GM19395 (cell line): ENCODE results near the gene AHDC1.
A peak's percentile ranks its signal among the peaks of the same experiment; 100 is the strongest.
"Not testable (repeated sequence)": the region's sequence is repeated elsewhere in the genome, so short reads cannot be mapped to it uniquely, and the experiment has no call there.

Source experiments
- ATAC-seq: cut with Tn5 transposase; IDR thresholded peaks from one replicate; pipeline ENCODE4 v1.9.1; 2021; ENCODE audit warnings: mild to moderate bottlenecking, moderate library complexity; ENCODE audit not compliant: unreplicated experiment

AHDC1 gene

GRCh38 chr1:27633640-27634176, 29.8 kb upstream of the AHDC1 start:
- no peak for ATAC-seq

GRCh38 chr1:27633298-27633610, 29.3 kb upstream of the AHDC1 start:
- ATAC-seq = no peak

GRCh38 chr1:27632387-27633297, 28.7 kb upstream of the AHDC1 start:
- peak; percentile 46 for ATAC-seq

- ATAC-seq = no peak
Measured at GRCh38 chr1:27630859-27631491, 27.0 kb upstream of the AHDC1 start.

- ATAC-seq = no peak
Measured at GRCh38 chr1:27628712-27629111, 24.8 kb upstream of the AHDC1 start.

- not testable (repeated sequence) for ATAC-seq
Measured at GRCh38 chr1:27627733-27628132, 23.8 kb upstream of the AHDC1 start.

- ATAC-seq = no peak
Measured at GRCh38 chr1:27627061-27627460, 23.1 kb upstream of the AHDC1 start.

GRCh38 chr1:27626031-27626935, 22.3 kb upstream of the AHDC1 start:
- ATAC-seq = no peak

GRCh38 chr1:27624467-27625178, 20.7 kb upstream of the AHDC1 start:
- peak; percentile 45 for ATAC-seq

- no peak for ATAC-seq
Measured at GRCh38 chr1:27623327-27624212, 19.6 kb upstream of the AHDC1 start.

- no peak for ATAC-seq
Measured at GRCh38 chr1:27622828-27623227, 18.9 kb upstream of the AHDC1 start.

- no peak for ATAC-seq
Measured at GRCh38 chr1:27621051-27621920, 17.3 kb upstream of the AHDC1 start.

- not testable (repeated sequence) for ATAC-seq
Measured at GRCh38 chr1:27619782-27620438, 16.0 kb upstream of the AHDC1 start.

- no peak for ATAC-seq
Measured at GRCh38 chr1:27618341-27619082, 14.6 kb upstream of the AHDC1 start.

- ATAC-seq = no peak
Measured at GRCh38 chr1:27617420-27617819, 13.5 kb upstream of the AHDC1 start.

GRCh38 chr1:27616441-27616840, 12.5 kb upstream of the AHDC1 start:
- ATAC-seq = no peak
